ENCODE data around the gene IFFO2.

DNA sequence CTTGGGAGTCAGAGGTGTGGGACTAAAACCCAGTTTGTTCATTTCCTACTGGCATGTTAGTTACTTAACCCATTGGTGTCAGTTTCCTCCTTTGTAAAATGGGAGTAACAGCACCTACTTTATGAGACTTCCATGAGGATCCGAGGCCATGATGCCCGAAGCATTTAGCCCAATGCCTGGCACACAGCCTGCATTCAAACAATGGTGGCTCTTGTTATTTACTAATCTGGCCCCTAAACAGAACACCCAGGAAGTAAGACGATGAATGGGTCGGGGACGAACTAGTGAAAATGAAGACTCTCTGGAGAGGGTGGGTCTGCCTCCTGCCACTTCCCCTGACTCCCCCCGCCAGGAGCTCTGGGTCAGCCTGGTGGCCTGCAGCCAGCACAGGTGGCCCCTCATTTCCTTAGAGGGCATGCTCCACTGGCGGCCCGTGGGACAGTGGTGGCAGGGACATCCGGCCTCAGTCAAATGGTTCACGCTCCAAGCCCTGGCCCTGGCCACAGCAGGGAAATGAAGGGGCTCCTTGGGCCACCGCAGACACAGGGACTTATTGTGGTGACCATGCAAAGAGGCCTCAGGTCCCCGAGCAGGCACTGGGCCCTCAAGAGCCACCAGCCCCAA, 87.6 kb downstream of the IFFO2 start:
- TF ChIP-seq, protein P1, sequence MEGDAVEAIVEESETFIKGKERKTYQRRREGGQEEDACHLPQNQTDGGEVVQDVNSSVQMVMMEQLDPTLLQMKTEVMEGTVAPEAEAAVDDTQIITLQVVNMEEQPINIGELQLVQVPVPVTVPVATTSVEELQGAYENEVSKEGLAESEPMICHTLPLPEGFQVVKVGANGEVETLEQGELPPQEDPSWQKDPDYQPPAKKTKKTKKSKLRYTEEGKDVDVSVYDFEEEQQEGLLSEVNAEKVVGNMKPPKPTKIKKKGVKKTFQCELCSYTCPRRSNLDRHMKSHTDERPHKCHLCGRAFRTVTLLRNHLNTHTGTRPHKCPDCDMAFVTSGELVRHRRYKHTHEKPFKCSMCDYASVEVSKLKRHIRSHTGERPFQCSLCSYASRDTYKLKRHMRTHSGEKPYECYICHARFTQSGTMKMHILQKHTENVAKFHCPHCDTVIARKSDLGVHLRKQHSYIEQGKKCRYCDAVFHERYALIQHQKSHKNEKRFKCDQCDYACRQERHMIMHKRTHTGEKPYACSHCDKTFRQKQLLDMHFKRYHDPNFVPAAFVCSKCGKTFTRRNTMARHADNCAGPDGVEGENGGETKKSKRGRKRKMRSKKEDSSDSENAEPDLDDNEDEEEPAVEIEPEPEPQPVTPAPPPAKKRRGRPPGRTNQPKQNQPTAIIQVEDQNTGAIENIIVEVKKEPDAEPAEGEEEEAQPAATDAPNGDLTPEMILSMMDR (IDR thresholded peaks at IDR 0.05), result no peak
- no peak for TF ChIP-seq EP300 (IDR thresholded peaks at IDR 0.05)
- no peak for TF ChIP-seq POLR2A (IDR thresholded peaks at IDR 0.05)

All from upper lobe of left lung (tissue), 4 donors.